Stimulated activated CD8-positive, alpha-beta memory T cell treated with anti-CD3 and anti-CD28 coated beads, Interleukin-15, amount 100 ng/mL, for 24 hours (primary cell): ENCODE data around the gene LENEP.

Experiments used
- DNase-seq: peaks from one replicate; pipeline ENCODE4 v3.0.0-alpha.2; 2020; ENCODE audit warnings: low read depth

Gene LENEP, protein sequence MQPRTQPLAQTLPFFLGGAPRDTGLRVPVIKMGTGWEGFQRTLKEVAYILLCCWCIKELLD

DNA sequence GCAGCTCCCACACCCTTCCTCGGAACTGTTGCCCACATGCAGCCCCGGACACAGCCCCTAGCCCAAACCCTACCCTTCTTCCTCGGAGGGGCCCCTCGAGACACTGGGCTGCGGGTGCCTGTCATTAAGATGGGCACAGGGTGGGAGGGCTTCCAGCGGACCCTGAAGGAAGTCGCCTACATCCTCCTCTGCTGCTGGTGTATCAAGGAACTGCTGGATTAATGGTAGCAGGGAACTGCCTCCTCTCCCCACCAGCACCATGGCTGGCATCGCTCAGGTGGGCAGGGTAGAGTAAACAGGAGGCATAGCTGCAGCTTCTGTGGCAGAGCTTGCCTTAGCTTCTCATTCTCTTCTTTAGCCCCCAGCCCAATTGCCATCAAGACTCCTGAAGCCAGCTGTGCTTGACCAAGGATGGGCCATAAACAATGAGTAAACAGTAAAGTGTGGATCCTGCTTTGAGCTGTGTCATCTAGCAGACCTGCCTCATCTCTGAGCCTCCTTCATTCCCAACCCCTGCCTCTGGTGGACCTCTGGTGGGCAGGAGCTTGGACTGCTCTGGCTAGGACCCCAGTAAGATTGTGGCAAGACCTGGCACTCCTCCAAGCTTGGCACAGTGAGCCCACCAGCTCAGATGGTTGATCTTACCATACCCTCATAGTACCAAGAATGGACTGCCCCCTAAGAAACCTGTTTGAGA, at the start of gene LENEP:
Gene LENEP (plus strand): TSS at position 15 of the 697 bp plus-strand sequence. CDS start 22 bp downstream, at position 37.
- no peak for DNase-seq

DNA sequence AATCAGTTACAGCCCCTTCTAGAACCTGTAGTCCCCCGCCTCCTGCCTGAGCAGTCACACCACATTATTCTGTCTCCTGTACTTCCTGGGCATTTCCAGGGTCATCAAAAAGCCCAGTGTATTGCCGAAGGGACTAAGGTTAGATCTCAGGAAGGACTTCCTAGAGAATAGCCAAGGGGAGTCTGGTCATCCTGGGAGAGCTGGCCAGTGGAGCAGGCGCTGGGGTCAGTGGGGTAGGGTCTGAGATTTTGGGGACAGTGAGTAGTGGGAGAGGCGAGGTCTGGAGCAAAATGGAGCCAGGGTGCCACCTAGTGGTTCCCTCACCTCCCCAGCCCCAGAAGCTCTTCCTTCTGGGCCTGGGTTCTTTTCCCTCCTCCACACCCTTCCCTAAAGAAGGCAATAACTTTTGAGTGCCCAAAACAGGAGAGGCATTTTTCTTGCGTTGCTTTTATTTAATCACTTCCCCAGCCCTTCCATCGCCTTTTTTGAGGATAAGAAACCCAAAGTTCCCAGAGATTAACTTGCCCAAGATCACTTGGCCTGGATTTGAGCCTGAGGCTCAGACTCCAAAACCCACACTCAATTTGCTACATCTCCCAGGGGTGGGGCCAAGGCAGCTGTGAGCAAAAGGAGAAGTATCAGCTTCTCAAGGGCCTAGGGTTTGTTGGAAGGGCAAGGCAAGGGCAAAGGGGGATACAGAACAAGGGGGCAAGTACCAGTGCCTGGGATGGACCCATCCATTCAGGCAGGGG, 49.6 kb upstream of the LENEP start:
- DNase-seq = no peak

DNA sequence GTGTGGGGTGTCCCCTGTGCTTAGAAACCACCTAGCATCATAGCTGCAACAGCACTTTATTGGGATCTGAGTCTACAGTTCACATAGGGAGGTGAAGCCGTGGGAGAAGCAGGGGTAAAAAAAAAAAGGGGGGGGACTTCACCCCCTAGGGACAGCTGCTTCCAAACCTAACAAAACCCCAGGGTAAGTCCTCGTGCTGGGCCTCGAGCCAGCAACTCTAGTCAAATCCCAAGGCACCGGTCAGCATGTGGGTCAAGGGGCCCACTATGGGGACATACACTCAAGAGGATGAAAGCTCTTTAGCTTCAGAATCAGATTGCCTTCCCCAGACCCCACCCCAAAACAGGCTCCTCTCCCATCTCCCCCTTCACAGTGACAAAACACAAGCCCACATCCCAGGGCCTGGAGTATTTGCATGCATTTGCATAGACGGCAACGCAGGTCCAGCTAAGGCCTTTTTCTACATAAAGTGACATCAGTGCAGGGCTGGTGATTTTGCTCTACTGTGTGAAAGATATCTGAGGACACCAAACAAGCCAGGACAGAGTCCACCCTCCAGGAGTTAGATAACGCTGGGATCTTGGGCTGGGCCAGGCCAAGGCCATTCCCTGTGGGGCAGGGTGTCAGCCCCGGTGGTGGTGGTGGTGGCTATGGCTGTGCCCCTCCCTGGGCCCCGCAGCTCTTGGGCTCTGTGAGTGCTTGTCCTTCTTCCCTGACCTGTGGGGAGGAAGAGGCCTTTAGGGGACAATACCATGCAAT, 48.8 kb upstream of the LENEP start:
- DNase-seq = no peak

DNA sequence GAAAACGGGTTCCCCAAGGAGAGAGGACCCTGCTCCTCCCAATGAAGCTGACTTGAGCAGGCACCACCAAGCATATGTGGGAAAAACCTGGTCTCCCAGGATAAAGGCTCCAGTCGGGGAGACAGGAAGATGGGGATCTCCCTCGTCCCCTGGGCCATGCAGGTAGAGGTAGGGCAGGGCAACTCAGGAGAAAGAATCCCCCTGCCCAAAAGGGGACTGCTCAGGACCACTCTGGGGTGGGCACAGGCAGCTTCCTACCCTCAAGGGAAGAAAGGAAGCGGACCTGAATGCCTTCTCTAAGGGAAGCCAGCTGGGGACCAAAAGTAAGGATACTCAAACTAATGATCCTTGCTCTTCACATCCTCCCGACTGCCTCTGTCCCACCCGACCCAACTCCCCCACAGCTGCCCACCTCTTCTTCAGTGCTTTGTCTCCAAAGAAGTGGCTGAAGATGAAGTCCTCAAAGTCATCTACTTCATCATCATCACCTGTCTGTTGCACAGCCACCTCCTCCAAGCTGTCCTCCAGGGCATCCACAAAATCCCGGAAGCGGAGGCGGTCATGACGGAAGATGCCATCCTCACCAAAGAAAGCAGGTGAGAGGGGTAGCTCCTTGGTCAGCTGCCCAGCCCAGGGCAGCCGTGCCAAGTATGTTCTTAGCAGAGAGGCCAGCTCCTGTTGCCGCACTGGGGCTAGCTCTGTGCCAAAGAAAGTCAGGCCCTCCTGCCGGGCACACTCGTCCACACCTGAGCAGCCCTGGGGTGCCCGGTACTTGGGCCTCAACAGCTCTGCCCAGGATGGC, 48.0 kb upstream of the LENEP start:
- DNase-seq = no peak

DNA sequence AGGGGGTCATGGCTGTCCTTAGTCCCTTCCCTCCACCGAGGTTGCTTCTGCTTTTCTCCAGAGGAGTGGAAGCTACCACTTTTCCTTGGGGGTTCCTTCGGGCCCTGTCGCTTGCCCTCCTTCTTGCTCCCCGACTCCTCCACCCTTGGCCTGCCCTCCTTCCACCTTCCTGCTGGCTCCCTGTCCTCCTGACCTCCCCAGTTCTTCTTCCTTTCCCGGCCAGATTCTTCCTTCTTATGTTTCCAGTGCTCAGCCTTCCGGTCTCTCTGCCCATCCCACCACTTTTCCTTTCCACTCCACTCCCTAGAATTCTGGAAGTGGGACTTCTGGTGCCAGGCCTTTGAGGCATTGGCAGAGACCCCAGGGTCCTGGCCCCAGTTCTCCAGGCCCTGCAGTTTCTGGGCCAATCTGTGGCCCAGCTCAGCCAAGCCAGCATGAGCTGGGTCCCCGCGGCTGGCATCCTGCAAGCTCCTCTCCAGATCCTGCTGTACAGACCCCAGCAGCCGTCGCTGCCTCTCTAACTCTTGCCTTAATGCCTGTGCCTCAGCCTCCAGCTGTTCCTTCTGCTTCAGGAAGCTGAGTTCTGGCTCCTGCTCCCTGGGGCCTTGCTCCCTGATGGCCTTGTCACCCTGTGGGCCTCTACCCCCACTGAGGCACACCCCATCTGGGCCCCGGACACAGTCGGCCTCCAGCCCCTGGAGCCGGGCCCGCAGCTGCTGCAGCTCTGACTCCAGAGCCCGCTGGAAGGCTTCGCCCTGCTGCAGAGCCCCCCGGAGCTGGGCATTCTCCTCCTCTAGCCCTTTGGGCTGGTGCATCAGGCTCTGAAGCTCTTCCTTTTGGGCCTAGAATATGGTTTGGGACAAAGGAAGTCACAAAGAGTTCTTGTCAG, 47.2 kb upstream of the LENEP start:
- DNase-seq = no peak

DNA sequence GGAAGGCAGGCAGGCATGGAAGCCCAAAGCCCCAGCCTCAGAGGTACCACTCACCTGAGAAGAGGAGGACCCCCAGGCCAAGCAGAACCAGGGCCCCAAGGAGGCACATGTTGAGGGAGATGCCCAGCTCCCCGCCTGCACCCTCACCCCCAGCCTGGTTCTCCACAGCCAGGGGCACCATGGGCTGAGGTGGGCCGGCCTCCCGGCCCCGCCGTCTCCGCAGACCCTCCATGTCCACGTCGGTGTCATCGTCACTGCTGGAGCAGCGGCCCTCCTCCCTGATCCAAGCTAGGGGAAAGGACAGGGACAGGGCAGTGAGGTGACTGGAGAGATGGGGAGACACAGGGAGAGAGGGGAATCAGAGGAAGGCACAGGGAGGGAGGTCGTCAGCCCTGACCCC, 45.3 kb upstream of the LENEP start:
- DNase-seq = no peak

DNA sequence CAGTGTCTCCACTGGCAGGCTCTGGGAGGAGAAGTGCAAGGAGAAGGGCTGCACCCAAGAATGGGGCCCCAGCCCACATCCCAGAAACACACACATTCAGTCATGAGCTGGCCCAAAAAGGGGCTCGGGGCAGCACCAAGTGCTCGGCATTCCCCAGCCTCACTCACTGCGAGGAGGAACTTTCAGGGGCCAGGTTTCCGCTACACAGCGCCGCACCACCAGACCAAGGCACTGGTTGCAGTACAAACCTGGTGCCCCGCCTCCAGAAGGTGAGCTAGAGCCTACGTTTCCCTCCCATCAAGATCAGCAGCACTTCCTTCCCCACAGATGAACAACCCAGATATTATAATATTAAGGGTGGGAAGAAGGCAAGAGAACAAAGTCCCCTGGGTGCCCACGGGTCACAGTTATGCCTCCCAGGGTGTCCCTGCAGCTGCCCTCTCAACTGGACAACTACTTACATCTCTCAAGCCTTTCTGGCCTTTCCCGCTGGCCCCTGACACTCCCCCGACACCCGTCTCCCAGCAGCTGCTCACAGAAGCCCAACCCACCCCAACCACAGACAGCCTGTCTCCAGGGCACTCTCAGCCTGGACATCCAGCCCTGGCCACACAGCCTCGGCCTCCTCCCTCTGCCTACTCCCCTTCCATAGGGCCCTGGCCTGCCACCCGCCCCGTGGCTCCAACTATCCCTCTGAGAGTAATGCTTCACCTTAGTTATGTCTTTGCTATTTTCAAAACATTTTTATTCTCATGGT, 41.3 kb upstream of the LENEP start:
- no peak for DNase-seq

DNA sequence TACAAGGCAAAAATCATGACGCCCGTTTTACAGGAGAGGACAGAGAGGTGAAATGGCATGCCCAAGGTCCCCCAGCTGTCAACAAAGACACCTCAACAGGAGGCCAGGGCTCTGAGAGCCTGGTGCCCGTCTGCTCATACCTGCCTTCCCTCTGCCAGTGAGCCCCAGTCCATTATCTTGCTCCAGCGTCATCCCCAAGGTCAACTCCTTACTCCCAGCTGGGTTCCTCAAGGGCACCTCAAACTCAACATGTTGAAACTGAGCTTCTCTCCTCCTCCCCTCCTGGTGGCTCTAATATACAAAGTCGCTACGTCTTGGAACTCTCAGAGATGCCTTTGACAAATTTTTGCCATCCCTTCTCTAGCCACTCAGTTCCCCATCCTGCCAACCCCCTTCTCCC, 40.7 kb upstream of the LENEP start:
- no peak for DNase-seq

DNA sequence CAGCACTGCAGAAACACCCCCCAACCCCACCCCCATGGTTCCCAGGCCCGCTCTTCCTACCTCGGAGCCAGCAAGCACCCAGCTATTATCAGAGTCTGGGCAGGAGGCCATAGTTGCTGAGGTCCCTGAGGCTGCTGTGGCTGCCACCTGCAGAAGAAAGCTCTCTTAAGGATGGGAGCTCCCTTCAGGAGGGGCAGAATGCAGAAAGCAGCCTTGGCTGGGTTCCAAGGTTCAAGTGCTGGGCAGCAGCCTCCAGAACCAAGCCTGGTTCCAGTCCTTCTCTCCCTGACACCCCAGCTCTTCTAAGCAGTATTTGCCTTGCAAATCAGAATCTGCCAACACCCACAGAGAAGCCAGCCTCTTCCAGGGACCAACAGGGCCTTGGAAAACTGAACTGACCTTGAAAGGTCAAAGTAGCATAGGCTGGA, 39.8 kb upstream of the LENEP start:
- no peak for DNase-seq

DNA sequence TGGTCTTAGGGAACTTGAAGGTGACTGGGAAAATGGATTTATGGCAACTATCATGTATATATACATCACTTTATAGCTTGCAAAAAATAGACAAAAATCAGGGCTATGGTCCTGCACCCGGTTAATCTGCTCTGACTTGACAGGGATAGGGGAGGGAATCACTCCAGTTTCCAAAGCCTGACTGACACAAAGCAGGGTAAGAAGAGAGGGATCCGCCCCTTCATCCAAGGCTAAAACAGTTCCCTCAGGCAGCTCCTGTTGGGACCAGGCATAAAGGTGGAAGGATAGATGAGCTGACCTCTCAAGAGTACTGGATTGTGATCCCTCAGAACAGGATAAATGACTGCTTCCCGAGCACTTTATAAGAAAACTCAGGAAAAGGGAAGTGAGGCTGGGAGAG, 38.8 kb upstream of the LENEP start:
- no peak for DNase-seq

DNA sequence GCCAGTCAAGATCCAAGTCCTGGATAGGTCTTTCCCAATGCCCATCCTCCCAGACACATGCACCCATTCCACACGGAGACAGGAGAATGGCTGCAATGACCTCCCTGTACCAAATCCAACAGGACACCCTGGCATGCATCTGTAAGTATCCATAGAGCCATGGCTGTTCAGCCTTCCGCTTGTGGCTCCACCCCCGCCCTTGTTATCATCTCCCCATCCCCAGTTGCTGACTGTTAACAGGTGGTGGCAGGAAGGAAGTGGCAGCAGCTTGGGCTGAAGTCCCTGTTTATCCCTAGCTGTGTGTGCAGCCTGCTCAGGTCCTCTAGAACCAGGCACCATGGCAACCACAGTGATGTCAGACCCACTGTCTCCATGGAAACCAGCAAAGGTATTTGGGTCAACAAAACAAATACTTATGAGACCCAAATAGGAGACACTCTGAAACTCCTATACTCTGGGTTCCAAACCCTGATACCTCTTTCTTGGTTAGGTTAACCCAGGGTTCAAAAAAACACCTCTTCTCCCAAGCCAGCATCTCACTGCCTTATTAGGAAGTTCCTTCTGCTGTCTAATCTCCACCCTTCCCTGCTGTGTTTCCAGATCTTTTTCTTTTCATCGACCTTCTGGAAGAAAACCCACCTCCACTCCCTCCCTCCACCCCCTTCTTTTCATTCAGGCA, 38.2 kb upstream of the LENEP start:
- DNase-seq = no peak

DNA sequence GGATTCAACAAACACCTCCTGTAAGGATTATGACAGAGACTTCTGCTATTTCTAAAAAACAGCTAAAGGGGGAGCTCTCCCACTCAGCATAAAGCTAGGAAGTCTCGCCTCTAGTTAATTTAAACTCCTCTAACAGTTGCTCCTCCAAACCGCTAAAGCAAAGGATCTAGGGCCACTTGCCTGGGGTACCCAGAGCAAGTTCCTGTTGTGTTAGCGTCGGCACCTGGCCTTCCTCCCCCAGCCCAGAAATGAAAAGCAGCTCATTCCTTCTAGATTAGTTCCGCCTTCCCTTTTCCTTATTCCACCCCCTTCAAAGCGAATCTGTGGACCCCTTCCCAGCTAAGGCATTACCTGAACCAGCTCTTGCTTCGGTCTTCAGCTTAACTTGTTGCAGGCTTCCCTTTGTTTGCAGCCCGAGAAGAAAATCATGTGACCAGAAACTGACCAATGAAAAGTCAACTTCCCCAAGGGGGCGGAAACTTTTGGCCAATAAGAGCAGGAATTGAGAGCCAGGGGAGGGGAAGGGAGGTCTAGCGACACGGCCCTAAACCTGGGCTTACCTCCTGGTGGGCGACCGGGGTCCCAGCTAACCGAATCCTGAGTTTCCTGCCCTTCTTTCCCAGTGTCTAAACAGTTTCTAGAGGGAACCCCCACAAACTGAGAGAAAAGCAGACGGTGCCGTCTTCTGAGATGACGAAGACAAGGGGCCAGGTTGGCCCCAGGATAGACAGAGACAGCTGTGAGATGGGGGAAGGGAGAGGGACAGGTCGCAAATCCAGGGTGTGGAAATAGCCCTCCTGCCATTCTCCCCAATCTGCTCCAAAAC, 37.5 kb upstream of the LENEP start, which contains the start of gene PBXIP1:
Gene PBXIP1 (minus strand): TSS at position 382 of the 826 bp plus-strand sequence. CDS start 2,378 bp downstream, outside the sequence.
- no peak for DNase-seq

DNA sequence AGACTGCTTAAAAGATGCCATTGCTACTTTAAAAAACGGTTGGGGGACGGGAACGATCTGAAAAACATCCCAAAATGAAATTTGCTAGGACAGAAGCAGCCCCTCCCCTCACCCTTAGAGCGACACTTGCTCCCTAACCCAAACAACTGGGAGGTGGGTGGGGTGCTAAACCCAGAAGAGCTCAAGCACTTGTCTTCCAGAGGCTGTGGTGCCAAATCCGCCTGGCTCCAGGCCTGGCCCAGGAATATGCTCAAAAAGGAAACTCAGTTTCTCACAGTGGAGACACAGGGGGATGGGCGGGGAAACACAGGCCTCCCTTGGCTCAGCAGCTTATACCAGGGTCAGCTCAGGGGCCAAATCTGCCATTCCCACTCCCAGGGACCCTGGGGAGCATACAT, 36.8 kb upstream of the LENEP start:
- no peak for DNase-seq

DNA sequence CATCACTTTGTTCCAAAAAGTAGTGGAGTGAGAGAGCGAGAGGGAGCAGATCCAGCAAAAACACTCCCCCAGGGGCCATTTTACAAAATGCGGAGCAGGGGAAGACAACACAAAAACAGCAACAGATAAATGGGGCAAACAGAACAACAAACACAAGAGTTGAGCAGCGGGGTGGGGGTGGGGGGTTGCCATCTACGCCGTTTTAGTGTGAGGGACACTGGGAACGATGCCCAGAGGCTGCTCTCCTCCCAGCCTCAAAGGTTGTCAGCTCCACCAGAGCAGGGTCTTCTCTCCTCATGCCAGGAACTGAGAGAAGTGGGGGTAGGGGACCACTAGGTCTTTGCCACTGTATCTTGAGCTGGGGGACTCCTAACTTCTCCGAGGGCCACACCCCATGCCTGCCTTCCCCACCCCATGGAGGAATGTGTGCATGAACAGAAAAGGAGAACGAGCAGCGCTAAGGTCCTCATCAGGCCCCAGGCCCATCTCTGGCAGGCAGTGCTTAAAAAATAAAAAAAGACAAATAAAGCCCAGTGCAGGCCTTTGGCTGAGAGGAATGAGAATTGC, 36.2 kb upstream of the LENEP start:
- DNase-seq = no peak

DNA sequence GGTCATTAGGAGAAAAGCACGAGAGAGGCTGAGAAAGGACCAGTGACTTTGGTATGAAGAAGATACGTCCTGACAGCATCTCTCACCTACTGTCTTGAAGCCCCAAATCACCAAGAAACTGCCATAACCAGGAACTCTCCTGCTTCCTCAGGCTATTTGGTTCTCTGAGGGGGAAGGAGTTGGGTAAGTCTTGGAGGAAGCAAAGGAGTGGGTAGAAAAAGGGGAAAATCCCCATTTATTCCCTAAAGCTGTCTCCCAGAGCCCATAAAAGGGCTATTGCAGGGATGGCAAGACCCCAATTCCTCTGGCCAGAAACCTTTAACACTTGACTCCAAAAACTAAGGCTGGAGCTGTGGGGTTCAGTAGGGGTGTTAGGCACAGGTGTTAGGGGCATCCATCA, 35.4 kb upstream of the LENEP start:
- no peak for DNase-seq

DNA sequence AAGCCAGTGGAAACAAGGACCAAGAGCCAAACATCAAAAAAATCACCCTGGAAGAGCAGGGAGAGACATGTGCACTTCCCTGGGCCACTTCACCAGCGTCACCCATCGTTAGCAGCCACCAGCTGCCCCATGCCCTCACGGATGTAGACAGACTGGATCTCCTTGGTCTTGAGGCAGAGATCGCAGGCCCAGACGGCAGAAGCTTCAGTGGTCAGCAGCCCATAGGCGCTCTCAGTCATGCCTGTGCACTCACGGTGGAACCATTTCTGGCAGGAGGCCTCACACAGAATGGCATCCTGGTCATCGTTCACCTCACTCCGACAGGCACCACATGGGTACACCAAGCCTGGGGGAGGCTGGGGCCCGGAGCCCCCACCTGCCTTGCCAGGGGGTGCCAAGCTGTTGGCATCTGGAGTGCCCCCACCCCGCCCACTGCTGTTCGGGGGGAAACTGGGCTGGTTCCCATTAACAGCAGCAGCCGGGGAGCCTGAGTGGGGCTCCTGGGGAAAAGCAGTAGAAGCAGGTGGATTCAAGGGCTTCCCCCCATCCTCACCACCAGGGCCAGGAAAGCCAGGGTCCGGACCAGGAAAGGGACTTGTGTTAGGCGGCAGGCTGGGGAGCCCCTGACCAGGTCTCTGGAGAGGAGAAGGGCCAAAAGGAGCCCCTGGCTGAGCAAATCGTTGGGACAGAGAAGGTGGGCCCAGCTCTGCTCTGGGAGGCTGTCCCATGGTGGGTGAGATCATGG, 34.5 kb upstream of the LENEP start:
- DNase-seq = no peak

DNA sequence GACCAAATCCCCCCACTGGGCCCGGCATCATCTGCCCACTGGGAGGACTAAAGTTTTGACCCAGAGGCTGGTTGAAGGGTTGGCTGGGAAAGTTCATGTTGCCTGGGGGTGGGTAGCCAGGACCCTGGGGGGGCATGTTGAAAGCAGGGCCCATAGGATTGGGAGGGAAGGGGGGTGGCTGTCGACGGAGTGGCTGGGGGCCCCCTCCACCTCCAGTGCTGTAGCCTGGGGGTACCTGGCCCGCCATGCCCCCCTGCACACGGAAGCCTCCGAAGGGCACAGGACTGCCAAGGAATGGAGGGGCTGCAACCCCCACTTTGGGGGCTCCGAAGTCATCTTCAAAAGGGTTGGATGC, 34.0 kb upstream of the LENEP start:
- no peak for DNase-seq
